GM23338 (cell line): ENCODE results near the gene SLIT1.

Experiments used
- CREB1 ChIP-seq: fragments of 250-450 bp; sonication (Bioruptor Pico); IDR thresholded peaks from 2 replicates; pipeline ENCODE4 v1.5.0; 2020; ENCODE audit warnings: low read depth, mild to moderate bottlenecking, moderate library complexity
- EZH2 ChIP-seq: fragments of 200-600 bp; sonication (generic); IDR thresholded peaks from one replicate; pipeline ENCODE4 v1.8.0; 2017; ENCODE audit warnings: antibody characterized with exemption, mild to moderate bottlenecking, low read depth; ENCODE audit not compliant: unreplicated experiment
- EZH2phosphoT487 ChIP-seq: fragments of 200-600 bp; sonication (generic); IDR thresholded peaks from one replicate; pipeline ENCODE4 v1.8.1; 2018; ENCODE audit warnings: antibody characterized with exemption; ENCODE audit not compliant: unreplicated experiment
- POLR2AphosphoS5 ChIP-seq: IDR thresholded peaks from 2 replicates; pipeline ENCODE4 v1.6.1; 2016; ENCODE audit warnings: antibody characterized with exemption, low read depth
- TF ChIP-seq, protein P1 (sequence below), 2 experiments: fragments of 200-600 bp in 1 of 2; sonication (generic) in 1 of 2; conservative IDR thresholded peaks; 2 replicates each; pipeline versions ENCODE4 v1.5.1 to v1.6.1; 2016 to 2017; ENCODE audit warnings: antibody characterized with exemption in 2 of 2, low read depth in 2 of 2, mild to moderate bottlenecking in 2 of 2, moderate library complexity in 1 of 2
- TF ChIP-seq, protein P2 (sequence below): IDR thresholded peaks from 2 replicates; pipeline ENCODE4 v1.6.1; 2016; ENCODE audit warnings: antibody characterized with exemption
- TF ChIP-seq, protein P3 (sequence below): IDR thresholded peaks from one replicate; pipeline ENCODE4 v1.6.1; 2018; ENCODE audit warnings: antibody characterized with exemption; ENCODE audit not compliant: unreplicated experiment

DNA sequence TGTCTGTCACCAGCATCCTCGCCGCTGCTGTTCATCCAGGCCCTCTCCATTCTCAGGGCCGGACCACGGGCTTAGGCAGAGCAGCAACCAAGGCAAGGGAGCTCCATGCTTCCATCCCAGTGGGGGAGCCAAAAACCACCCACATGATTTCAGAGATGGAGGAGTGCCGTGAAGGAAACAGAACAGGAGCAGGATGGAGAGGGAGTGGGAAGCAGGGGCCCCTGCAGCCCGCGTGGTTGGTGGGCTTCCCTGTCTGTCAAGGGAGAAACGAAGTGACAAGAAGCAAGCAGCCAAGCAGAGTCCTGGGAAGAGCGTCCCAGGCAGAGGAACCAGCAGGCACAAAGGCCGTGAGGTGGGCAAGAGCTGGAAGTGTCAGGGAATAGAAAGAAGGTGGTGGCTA is 95.7 kb downstream of the SLIT1 start:
- TF ChIP-seq, protein P1, sequence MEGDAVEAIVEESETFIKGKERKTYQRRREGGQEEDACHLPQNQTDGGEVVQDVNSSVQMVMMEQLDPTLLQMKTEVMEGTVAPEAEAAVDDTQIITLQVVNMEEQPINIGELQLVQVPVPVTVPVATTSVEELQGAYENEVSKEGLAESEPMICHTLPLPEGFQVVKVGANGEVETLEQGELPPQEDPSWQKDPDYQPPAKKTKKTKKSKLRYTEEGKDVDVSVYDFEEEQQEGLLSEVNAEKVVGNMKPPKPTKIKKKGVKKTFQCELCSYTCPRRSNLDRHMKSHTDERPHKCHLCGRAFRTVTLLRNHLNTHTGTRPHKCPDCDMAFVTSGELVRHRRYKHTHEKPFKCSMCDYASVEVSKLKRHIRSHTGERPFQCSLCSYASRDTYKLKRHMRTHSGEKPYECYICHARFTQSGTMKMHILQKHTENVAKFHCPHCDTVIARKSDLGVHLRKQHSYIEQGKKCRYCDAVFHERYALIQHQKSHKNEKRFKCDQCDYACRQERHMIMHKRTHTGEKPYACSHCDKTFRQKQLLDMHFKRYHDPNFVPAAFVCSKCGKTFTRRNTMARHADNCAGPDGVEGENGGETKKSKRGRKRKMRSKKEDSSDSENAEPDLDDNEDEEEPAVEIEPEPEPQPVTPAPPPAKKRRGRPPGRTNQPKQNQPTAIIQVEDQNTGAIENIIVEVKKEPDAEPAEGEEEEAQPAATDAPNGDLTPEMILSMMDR (conservative IDR thresholded peaks at IDR 0.05; ENCODE audit: low read depth in 2 of 2) = no peak
- no peak for TF ChIP-seq EZH2
- TF ChIP-seq POLR2AphosphoS5 = no peak
- TF ChIP-seq, protein P2, sequence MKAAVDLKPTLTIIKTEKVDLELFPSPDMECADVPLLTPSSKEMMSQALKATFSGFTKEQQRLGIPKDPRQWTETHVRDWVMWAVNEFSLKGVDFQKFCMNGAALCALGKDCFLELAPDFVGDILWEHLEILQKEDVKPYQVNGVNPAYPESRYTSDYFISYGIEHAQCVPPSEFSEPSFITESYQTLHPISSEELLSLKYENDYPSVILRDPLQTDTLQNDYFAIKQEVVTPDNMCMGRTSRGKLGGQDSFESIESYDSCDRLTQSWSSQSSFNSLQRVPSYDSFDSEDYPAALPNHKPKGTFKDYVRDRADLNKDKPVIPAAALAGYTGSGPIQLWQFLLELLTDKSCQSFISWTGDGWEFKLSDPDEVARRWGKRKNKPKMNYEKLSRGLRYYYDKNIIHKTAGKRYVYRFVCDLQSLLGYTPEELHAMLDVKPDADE = no peak
- TF ChIP-seq, protein P3, sequence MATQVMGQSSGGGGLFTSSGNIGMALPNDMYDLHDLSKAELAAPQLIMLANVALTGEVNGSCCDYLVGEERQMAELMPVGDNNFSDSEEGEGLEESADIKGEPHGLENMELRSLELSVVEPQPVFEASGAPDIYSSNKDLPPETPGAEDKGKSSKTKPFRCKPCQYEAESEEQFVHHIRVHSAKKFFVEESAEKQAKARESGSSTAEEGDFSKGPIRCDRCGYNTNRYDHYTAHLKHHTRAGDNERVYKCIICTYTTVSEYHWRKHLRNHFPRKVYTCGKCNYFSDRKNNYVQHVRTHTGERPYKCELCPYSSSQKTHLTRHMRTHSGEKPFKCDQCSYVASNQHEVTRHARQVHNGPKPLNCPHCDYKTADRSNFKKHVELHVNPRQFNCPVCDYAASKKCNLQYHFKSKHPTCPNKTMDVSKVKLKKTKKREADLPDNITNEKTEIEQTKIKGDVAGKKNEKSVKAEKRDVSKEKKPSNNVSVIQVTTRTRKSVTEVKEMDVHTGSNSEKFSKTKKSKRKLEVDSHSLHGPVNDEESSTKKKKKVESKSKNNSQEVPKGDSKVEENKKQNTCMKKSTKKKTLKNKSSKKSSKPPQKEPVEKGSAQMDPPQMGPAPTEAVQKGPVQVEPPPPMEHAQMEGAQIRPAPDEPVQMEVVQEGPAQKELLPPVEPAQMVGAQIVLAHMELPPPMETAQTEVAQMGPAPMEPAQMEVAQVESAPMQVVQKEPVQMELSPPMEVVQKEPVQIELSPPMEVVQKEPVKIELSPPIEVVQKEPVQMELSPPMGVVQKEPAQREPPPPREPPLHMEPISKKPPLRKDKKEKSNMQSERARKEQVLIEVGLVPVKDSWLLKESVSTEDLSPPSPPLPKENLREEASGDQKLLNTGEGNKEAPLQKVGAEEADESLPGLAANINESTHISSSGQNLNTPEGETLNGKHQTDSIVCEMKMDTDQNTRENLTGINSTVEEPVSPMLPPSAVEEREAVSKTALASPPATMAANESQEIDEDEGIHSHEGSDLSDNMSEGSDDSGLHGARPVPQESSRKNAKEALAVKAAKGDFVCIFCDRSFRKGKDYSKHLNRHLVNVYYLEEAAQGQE = no peak
- TF ChIP-seq CREB1 (CRISPR knock-in tag) = no peak
- no peak for TF ChIP-seq EZH2phosphoT487
